Neural crest cell (in vitro differentiated cells): ENCODE results near the gene TIMM21. TPM values are rescaled to one million over a fixed set of nuclear protein-coding genes. Genes with fewer than 3 reads are reported as not detected.

Experiments used
- DNase-seq: peaks from one replicate; pipeline ENCODE4 v3.0.0; 2021; ENCODE audit warnings: low read depth, mixed read lengths, low spot score
- H3K27ac Mint-ChIP-seq: one replicate; pipeline ENCODE4 v1.8.0; 2021; ENCODE audit warnings: mild to moderate bottlenecking, mixed read lengths; ENCODE audit not compliant: unreplicated experiment
- H3K27me3 Mint-ChIP-seq: 2 replicates; pipeline ENCODE4 v1.8.0; 2021; ENCODE audit warnings: low read depth, mild to moderate bottlenecking, mixed read lengths
- H3K36me3 Mint-ChIP-seq: 2 replicates; pipeline ENCODE4 v1.8.0; 2021; ENCODE audit warnings: low read depth, mild to moderate bottlenecking, mixed read lengths
- H3K4me1 Mint-ChIP-seq: 2 replicates; pipeline ENCODE4 v1.8.0; 2021; ENCODE audit warnings: mixed read lengths
- H3K4me3 Mint-ChIP-seq: one replicate; pipeline ENCODE4 v1.8.0; 2021; ENCODE audit warnings: mild to moderate bottlenecking, mixed read lengths
- H3K9me3 Mint-ChIP-seq: 2 replicates; pipeline ENCODE4 v1.8.0; 2021; ENCODE audit warnings: mixed read lengths
- CTCF ChIP-seq: fragments of 200-600 bp; sonication (generic); conservative IDR thresholded peaks from 2 replicates; pipeline ENCODE4 v1.5.0; 2021; ENCODE audit warnings: antibody characterized with exemption, mild to moderate bottlenecking
- total RNA-seq: library from RNA; stranded (reverse); gene quantifications from 2 replicates; pipeline ENCODE4 v1.2.1, GENCODE V29; 2021

TIMM21 gene
- total RNA-seq, 1 donor from 2014 or later, result 42.4 TPM

- TF ChIP-seq CTCF, result no peak
- Mint-ChIP-seq H3K9me3 (no peaks in the 10 kb centered on the region), H3K4me1 (no peaks in the 10 kb centered on the region), H3K36me3 (no peaks in the 10 kb centered on the region), H3K27me3 (peaks cover 50% of the 10 kb centered on the region), H3K27ac (no peak overlapping the region), H3K4me3 (no peak overlapping the region)
- no peak for DNase-seq
These were observed 23.7 kb downstream of the TIMM21 start for GRCh38 chr18:74171910-74172606.

GRCh38 chr18:74172697-74173433 is 24.5 kb downstream of the TIMM21 start:
- Mint-ChIP-seq H3K36me3 (no peaks in the 10 kb centered on the region), H3K9me3 (no peaks in the 10 kb centered on the region), H3K4me3 (no peak overlapping the region), H3K27ac (no peak overlapping the region), H3K27me3 (peaks cover 55% of the 10 kb centered on the region), H3K4me1 (no peaks in the 10 kb centered on the region)
- no peak for TF ChIP-seq CTCF
- DNase-seq, result no peak

- Mint-ChIP-seq H3K4me3 (no peak overlapping the region), H3K9me3 (no peaks in the 10 kb centered on the region), H3K4me1 (no peaks in the 10 kb centered on the region), H3K27ac (no peak overlapping the region), H3K27me3 (peaks cover 59% of the 10 kb centered on the region), H3K36me3 (no peaks in the 10 kb centered on the region)
- DNase-seq, result no peak
- no peak for TF ChIP-seq CTCF
These were observed 25.1 kb downstream of the TIMM21 start for GRCh38 chr18:74173434-74173750.

GRCh38 chr18:74175658-74176057 is 27.3 kb downstream of the TIMM21 start:
- DNase-seq, result no peak
- H3K27ac Mint-ChIP-seq, result no peak overlapping the region
- H3K4me3 Mint-ChIP-seq, result no peak overlapping the region
- no peaks in the 10 kb centered on the region for H3K36me3 Mint-ChIP-seq
- no peaks in the 10 kb centered on the region for H3K4me1 Mint-ChIP-seq
- no peaks in the 10 kb centered on the region for H3K9me3 Mint-ChIP-seq
- H3K27me3 Mint-ChIP-seq, result peaks cover 45% of the 10 kb centered on the region
- no peak for TF ChIP-seq CTCF

- Mint-ChIP-seq H3K4me1 (no peaks in the 10 kb centered on the region), H3K4me3 (no peak overlapping the region), H3K9me3 (no peaks in the 10 kb centered on the region), H3K27me3 (peaks cover 33% of the 10 kb centered on the region), H3K27ac (no peak overlapping the region), H3K36me3 (no peaks in the 10 kb centered on the region)
- DNase-seq, result no peak
- TF ChIP-seq CTCF, result no peak
These were observed 30.6 kb downstream of the TIMM21 start for GRCh38 chr18:74178884-74179283.
